CMK (cell line): ENCODE measurements around the gene FBRSL1.

ENCODE experiments used
- DNase-seq: peaks from one replicate; pipeline ENCODE4 v3.0.0-alpha.2; 2010; ENCODE audit warnings: low read depth

Gene FBRSL1

DNA sequence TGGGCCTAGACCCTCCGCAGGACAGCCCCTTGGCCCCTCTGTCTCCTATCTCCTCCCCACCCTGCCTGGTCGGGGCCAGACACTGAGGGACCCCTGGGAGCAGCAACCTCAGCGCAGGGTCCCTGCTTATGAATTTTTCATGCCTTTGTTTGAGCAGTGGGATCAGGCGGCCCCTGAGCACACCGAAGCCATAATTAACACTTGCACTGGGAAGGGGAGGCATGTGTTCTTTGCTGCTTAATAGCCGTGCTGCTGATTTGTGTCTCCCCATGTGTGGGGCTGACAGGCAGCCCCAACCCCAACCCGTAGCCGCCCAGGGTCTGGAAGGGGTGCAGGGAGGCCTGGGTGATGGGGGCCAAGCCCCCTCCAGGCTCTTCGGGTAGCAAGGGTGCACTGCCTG, 52.7 kb downstream of the FBRSL1 start:
- DNase-seq: no peak

DNA sequence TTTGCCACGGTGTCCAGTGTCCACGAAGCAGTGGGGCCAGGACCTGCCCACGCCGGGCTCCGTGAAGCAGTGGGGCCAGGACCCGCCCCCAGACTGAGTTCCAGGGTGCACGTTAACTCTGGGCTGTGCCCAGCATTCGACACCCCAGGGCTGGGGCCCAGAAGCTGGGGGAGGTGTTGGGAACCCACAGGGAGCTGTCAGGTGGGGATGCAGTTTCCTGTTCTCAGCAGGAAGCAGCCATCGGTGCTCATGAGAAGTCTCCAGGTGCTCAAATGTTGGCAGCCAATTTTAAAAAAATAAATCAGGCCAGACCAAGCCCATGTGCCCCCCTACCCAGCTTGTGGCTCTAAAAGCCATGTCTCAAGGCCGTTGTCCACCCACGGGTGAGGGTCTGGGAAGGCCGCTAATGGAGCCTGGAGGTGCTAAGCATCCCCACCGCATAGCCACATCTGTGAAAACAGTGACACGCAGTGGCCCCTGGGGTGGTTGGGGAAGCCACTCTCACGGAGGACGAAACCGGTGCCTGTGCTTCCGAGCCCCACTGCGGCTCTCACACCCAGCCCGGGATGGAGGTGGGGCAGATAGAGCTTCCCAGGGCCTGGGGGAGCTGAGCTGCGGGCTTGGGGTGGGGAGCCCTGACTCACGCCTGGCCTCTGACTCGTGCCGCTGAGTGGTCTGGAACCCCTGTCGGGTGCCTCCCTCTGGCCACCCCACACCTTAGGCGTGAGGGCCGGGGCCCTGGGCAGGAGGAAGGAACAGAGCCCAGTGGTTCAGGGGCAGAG, 53.5 kb downstream of the FBRSL1 start:
- DNase-seq: no peak

DNA sequence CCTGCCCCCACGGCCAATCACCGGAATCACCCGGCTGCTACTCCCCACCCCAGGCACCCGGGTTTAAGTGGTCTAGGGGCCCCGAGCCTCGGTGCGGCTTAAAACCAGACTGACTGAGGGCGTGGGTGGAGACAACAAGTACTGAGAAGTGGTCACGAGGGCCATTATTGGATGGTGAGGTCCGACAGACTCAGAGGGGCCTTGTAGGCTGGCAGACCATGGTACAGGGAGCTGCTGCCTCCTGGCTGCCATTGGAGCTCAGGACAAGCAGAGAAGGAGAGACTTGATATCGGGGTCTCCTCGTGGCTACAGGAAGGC, 54.1 kb downstream of the FBRSL1 start:
- DNase-seq: no peak

DNA sequence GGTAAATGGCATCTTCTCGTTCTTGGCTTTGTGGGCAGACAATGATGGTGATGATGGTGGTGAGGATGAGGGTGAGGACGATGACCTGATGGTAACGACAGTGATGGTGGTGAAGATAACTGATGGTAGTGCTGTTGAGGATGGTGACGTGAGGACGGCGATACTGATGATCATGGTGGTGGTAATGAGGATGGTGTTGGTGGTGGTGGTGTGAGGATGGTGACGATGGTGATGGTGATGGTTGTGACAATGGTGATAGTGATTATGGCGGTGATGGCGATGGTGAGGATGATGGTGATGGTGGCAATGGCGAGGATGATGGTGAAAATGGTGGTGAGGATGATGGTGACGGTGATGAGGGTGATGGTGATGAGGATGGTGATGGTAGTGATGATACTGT, 54.5 kb downstream of the FBRSL1 start:
- DNase-seq: no peak

DNA sequence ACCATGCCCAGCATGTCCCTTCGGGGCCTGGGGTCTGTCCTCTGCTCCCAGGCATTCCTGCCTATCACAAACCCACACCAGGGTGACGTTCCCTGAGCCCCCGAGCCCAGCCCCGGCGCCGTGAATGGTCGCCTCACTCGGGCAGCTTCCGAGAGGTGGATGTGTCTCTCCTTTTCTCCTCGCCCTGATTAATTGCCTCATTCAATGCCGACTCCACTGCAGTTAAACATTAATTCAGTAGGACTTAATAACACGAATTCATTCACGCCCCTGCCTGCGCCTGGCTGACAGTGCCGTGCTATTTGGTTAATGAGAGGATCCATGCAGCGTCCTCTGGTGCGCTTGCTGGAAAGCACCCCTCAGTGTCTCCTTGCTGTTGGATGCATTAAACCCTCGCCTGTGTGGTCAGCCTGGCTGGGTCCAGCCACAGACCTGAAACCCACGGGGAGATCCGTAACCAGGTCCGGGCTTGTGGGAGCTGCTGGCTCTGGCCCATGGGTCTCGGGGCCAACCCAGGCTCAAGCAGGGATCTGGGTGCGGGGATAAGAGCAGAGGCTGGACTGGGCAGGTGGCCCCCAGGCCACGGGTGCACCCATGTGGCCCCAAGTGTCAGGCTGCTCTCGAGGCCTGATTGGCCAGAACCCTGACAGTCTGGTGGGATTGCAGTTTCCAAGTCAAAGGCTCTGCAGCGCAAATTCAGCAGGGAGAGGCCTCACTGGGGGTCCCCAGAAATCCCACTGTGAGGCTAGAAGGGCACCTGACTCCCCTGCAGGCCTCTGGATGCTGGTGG, 55.4 kb downstream of the FBRSL1 start:
- no peak for DNase-seq

DNA sequence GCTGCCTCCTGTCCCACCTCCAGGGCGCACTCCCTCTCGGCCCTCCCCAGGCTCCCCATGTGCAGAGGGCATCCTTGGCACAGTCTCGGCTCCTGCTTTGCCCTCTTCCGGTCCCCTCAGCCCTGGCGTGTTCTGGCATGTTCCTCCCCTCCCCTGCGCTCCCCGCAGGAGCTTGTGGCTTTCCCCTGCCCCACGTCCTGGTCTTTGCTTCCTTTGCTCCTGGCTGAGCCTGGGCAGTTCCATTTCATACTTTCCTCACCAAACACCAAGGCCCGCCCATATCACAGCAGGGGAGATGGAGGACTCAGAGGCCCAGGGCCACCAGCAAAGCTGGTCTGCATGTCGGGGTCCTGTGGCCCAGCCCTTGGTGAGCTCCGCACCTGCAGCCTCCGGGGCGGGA, 56.0 kb downstream of the FBRSL1 start:
- no peak for DNase-seq

DNA sequence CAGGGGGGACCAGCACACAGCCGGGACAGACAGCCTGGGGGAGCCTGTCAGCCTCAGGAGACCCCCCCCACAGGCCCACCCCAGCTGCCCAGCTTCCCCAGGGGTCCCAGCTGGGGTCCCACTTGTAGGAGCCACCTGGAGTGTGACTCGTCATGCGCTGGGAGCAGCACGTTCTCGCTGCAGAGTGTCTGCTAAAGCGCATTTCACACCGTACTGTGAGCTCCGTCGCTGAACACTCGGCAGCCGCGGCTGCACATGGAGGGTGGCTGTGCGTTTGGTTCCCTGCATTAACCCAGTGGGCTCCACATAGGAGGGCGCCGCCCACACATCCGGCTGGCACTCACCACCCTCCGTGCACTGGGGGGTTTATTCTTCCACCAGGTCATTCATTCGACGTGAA, 56.7 kb downstream of the FBRSL1 start:
- no peak for DNase-seq

DNA sequence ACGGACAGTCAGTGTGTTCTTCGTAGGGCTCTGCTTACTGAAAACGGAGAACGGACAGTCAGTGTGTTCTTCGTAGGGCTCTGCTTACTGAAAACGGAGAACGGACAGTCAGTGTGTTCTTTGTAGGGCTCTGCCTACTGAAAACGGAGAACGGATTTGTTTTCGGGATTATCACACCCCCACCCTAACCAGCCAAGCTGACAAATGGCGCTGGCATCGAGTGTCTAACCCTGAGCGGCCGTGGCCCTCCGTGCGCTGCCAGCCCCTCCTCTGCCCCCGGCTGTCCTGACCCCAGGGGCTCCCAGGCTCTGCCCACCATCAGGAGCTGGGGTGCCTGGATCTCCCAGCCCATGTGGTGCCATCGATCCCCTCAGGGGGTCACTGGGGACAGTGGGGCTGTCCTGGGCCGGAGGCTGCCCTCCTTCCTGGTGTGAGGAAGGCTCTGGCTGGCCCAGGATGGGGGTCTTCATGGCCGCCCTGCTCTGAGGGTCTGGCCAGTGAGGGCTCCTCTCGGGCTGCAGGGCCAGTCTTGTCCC, 57.3 kb downstream of the FBRSL1 start:
- no peak for DNase-seq

DNA sequence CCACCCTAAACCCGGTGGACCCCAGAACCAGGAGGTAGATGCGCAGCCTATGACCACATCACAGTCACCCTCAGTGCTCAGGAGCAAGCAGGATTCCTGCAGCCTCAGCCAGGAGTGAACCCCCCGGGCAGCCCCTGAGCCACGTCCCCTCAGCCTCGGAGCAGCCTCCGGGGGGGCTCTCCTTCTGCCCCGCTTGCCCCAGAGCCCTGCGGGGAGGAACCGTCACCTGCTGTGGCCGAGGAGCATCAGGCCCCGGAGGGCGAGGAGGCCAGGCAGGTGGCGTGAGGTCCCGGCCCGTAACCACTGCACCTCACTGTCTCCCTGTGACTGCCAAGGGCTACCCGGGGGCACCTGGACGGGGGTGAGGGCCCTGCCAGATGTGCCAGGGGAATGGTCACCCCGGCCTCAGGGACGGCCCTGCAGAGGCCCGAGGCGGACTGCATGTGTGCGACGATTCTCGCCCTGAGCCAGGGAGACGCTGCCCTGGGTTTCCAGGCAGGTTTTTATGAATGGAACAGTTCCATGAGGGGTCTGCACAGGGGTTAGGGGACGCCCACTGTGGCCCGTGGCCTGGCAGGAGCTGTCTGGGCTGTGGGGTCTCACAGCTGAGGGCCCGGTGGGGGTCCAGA, 58.6 kb downstream of the FBRSL1 start:
- DNase-seq: no peak

DNA sequence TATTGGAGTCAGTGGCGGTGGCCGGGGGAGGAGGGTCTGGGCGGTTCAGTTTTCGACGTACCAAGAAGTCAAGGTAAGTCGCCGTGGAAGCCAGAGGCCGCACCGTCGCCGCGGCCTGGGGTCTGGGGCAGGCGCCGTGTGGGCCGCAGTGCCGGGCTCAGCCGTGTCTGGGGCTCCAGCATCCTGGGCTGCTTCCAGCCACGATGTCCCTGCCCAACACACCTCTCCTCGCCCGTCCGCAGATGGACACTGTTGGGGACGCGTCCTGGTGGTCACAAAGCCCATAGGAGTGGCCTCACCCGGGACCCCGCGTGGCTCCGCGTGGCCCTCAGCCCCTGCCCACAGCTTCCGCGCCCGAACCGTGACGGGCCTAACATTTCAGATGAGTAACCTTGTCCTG, 59.1 kb downstream of the FBRSL1 start:
- no peak for DNase-seq

DNA sequence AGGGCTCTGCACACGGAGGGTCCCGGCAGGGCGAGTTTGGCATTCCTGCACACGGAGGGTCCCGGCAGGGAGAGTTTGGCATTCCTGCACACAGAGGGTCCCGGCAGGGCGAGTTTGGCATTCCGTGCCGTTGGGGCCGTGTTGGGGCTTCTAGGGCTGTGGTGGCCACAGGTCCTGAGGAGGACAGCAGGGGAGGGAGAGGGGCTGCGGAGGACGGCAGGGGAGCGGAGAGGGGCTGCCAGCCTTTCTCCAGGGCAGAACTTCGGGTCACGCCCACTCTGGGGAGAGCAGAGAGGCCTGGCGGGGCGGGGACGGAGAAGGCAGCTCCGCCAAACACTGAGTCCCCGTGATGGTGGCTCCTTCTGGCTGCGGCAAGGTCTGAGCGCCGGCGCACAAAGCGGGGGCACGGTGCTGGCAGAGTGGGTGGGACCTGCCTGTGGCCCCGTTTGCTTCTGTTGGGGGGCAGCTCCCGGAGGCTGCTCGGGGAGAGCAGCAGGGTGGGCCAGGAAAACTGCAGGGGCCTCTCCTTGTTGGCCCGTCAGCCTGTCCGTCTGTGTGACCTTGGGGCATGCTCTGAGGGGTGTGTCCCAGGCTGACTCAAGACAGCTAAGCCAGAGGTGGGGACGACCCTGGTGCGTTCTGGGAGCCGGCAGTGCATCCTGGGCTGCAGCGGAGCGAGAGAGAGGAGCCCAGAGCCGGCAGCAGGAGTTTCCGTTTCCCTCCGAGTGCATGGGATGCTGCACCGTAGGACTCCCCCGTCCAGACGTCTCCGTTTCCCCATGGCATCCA, 60.3 kb downstream of the FBRSL1 start:
- no peak for DNase-seq

DNA sequence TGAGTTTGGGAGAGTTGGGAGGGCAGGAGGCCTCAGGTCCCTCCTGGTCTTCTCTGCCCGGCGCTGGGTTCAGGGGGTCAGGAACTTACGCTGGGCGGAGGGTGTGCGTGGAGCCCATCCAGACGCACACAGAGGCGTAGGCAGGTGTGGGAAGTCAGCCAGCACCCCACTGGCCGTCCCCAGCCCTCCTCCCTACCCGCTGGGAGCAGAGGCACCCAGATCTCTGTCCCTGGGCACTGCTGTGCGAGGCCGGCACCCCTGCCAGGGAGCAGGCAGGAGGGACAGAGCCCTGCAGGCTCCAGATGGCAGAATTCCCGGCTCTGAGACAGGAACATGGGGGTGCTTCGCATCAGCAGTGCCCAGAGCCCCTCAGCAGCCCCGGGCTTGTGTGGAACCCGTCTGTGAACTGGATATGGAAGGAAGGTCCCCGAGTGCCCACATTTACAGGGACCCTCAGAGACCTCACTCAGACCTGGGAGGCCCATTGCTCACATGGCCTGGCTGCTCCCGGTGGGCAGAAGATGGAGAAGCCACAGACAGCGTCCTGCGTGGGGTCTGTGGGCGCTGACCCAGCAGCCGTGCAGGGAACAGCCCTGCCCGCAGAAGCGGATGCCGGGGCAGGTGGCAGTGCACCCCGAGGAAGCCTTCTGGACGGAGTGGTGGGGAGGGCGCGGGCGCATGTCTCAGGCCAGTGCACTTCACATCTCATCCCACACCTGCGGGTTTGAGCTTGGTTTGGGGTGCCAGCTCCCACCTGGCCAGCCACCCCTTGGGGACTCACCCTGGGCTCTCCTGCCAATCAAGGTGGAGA, 61.1 kb downstream of the FBRSL1 start:
- no peak for DNase-seq

DNA sequence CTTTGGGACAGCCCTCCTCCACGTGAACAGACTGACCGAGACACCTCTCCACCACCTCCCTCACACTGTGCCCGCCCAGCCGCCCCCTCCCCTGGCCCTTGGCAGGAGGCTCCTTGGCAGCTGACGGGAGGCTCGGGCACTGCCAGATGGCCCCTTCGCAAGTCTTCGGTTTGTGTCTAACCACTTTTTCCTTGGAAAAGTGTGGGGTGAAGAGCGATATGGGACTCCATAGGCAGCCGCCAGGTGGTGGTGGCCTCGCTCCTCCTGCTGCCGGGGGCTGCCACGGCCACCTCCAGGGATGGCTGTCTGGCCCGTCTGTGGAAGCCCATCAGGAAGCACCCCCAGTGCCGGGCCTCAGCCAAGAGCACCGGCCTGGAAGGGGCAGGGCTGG, 61.7 kb downstream of the FBRSL1 start:
- no peak for DNase-seq

DNA sequence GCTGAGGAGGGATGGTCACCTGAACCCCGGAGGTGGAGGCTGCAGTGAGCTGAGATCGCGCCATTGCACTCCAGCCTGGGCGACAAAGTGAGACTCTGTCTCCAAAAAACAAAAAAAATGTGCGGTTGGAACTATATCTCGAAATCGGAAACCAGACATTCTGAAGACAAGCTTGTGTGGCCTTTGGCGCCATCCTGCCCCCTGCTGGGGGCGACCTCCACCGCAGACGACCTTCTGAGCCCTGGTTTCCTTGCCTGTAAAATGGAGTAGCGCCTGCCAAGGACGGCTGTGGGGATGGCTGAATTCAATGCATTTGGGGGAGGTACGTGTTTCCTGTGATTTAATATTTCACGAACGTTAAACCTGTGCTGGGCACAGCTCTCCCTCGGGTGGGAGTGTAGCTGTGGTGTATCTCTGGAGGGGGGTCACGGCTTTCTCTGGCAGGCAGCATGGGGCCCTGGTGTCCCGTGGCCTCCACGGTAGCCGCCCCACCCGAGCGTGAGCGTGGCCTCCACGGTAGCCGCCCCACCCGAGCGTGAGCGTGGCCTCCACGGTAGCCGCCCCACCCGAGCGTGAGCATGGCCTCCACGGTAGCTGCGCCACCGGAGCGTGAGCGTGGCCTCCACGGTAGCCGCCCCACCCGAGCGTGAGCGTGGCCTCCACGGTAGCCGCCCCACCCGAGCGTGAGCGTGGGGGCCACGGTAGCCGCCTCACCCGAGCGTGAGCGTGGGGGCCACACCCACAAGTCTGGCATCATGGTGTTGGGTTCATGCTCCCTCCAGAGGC, 65.1 kb downstream of the FBRSL1 start:
- DNase-seq: peak; percentile 65

DNA sequence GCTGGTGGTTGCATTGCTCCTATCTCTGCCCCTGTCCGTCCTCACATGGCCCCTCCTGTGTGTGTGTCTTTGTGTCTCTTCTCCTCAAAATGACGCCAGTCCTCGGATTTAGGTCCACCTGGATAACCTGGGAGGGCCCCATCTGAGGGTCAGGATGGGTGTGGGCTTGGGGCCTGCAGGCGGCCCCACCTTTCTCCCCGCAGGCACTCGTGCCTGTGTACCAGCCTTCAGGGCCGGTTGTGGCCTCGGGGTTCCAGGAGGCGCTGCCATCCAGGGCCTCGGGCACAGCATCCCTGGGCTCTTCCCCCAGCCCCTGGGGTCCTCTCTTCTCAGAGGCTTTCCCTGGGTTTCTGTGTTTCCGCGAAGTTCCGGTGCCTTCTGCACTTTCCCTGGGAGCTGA, 65.7 kb downstream of the FBRSL1 start:
- no peak for DNase-seq

DNA sequence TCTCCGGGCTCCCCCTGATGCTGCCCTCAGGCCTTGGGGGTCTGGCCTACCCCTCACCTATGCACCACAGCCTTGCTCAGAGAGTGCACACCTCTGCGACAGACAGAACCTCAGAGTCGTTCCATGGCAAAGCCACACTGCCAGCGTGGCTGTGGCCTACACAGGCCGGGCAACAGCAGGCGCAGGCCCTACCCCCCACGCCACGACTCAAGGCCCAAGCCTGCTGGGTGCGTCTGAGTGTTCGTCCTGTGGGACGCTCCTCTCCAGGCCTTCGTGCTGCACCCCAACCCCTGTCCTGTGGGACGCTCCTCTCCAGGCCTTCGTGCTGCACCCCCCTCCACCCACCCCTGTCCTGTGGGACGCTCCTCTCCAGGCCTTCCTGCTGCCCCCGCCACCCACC, 66.3 kb downstream of the FBRSL1 start:
- no peak for DNase-seq

DNA sequence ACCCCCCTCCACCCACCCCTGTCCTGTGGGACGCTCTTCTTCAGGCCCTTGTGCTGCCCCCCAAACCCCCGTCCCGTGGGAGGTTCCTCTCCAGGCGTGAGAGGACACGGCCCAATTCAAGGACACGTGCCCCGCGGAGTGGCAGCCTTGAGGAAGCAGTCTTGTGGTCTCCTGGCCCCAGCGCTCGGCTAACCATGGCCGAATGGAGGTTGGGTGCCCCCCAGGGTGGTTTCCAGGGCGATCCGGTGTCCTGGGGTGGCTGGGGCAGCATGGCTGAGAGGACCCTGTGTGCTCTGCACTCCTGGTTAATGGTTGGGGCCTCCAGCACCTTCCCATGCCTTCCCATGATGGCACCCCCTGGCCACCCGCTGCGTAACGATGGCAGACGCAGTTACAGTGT, 66.8 kb downstream of the FBRSL1 start:
- no peak for DNase-seq

DNA sequence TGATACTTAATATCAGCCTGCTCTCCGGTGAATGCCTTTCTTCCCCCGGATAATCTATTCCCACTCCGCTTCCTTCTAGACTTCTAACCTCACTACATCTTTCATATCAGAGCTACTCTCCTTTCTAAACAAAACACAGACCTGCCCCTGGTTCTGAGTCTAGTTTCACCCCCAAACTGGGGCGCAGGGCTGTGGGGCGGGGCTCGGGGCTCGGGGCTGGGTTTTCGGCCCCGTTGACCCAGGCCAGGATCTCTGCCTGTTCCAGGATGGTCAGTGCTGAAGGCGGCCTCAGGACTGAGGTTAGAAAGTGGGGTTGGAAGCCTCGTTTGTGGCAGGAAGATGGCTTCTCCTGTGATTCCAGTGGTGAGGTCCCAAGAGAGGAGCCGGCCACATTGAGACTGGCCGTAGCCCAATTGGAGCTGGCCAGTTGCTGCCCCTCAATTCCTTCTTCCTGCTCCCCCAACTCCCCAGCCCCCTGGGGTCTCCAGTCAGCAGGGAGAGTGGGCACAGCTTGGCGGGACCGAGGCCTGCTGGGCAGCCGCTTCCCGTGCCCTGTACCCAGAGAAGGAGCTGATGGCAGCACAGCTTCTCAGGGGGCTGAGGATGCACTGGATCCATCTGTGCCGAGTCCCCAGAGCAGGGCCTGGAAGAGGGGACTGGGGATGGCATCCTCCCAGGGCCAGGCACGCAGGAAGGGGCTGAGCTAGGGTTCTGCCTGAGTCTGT, 67.5 kb downstream of the FBRSL1 start:
- no peak for DNase-seq

DNA sequence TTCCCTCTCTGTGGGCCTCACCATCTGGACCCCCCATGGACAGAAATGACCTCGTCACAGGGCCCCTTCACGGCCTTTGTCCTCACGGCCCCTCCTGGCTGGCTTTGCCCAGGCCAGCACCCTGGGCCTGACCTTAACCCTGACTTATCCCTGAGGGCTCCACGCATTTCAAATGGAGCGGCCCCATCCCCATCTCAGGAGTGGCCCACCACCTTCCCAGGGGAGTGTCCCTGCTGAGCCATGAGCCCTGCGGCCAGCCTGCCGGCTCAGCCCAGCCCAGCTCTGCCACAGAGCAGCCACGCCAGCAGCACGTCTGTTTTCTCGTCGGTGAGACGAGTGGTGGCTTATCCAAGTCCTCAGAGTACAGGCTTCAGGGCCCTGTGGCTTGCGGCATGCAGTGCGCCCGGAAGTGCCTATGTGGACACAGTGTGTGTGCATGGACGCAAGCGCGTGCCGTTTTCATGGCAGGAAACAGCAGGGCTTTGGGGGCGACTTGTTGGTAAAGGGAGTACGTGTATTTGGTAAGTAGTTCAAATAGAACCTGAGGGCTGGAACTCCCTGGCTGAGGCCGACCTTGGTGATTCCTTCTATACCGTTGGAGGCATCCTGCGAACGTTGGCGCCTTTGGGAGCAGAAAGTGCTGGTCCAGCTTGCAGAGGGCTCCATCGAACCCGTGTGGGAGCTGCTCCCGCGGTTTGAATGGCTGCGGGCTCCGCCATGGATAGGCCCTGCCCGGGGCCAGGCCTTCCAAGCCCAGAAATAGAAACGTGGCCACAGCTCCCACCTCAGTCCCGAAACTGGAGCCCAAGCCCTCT, 68.3 kb downstream of the FBRSL1 start:
- DNase-seq: no peak
